Myocyte (in vitro differentiated cells): ENCODE data around the gene KRT26. TPM values are rescaled to one million over a fixed set of nuclear protein-coding genes. Genes with fewer than 3 reads are reported as not detected.
"Not testable (repeated sequence)": the region's sequence is repeated elsewhere in the genome, so short reads cannot be mapped to it uniquely, and the experiment has no call there.

Experiments
- DNase-seq: peaks from one replicate; pipeline ENCODE4 v3.0.0-alpha.2; 2012; ENCODE audit warnings: low read depth
- polyA plus RNA-seq: library from polyadenylated mRNA; unstranded; fragments of >200 nt; gene quantifications from one replicate; pipeline ENCODE4 v1.2.1, GENCODE V29; 2012; ENCODE audit warnings: missing spikeins
- total RNA-seq: library from RNA; depleted of rRNA; stranded (reverse); fragments of >200 nt; gene quantifications from 2 replicates; pipeline ENCODE4 v1.2.3, GENCODE V29; 2014

Gene KRT26
- total RNA-seq: not detected in 2 replicates
- not detected for polyA plus RNA-seq

GRCh38 chr17:40772101-40772500, at the start of gene KRT26:
Gene KRT26 (minus strand): TSS chr17:40772201. CDS start chr17:40772113, 88 bp downstream.
- no peak for DNase-seq

- no peak for DNase-seq
Measured at GRCh38 chr17:40821536-40821935, 49.5 kb upstream of the KRT26 start.

GRCh38 chr17:40820228-40820838, 48.3 kb upstream of the KRT26 start:
- no peak for DNase-seq

- DNase-seq: peak; percentile 44
Measured at GRCh38 chr17:40819528-40820125, 47.6 kb upstream of the KRT26 start.

GRCh38 chr17:40818733-40819527, 46.9 kb upstream of the KRT26 start:
- DNase-seq: peak; percentile 85

GRCh38 chr17:40818343-40818732, 46.3 kb upstream of the KRT26 start:
- no peak for DNase-seq

GRCh38 chr17:40817103-40817682, 45.2 kb upstream of the KRT26 start:
- DNase-seq: no peak

- DNase-seq: no peak
Measured at GRCh38 chr17:40816569-40816968, 44.6 kb upstream of the KRT26 start.

- no peak for DNase-seq
Measured at GRCh38 chr17:40815381-40815780, 43.4 kb upstream of the KRT26 start.

- DNase-seq: not testable (repeated sequence)
Measured at GRCh38 chr17:40814657-40815056, 42.7 kb upstream of the KRT26 start.

GRCh38 chr17:40813804-40814203, 41.8 kb upstream of the KRT26 start:
- no peak for DNase-seq

- DNase-seq: no peak
Measured at GRCh38 chr17:40812639-40813038, 40.6 kb upstream of the KRT26 start.

- no peak for DNase-seq
Measured at GRCh38 chr17:40810494-40810893, 38.5 kb upstream of the KRT26 start.

- DNase-seq: no peak
Measured at GRCh38 chr17:40809721-40810421, 37.9 kb upstream of the KRT26 start.

GRCh38 chr17:40806131-40806530, 34.1 kb upstream of the KRT26 start:
- DNase-seq: no peak

GRCh38 chr17:40803617-40804082, 31.6 kb upstream of the KRT26 start:
- DNase-seq: peak; percentile 67

- no peak for DNase-seq
Measured at GRCh38 chr17:40801157-40801556, 29.2 kb upstream of the KRT26 start.

GRCh38 chr17:40800381-40800780, 28.4 kb upstream of the KRT26 start:
- no peak for DNase-seq

- no peak for DNase-seq
Measured at GRCh38 chr17:40799859-40800258, 27.9 kb upstream of the KRT26 start, which contains the start of gene KRT28. Gene KRT28 (minus strand): TSS chr17:40799959. CDS start chr17:40799893, 66 bp downstream.

GRCh38 chr17:40796846-40797245, 24.8 kb upstream of the KRT26 start:
- no peak for DNase-seq

GRCh38 chr17:40795019-40795667, 23.1 kb upstream of the KRT26 start:
- no peak for DNase-seq
